Ascending aorta (tissue), 2 donors: ENCODE results near the gene CHN2. TPM values are rescaled to one million over a fixed set of nuclear protein-coding genes. Genes with fewer than 3 reads are reported as not detected.
"Not testable (repeated sequence)": the region's sequence is repeated elsewhere in the genome, so short reads cannot be mapped to it uniquely, and the experiment has no call there.

Experiments used
- DNase-seq, 2 donors: peaks; one replicate each; pipeline ENCODE4 v3.0.0-alpha.2; 2019; ENCODE audit warnings: low spot score in 2 of 2
- H3K27ac ChIP-seq, 2 donors: fragments of 200-600 bp; sonication (generic); one replicate each; pipeline ENCODE4 v1.5.1; 2016 to 2017; ENCODE audit warnings: mild to moderate bottlenecking in 1 of 2
- H3K27me3 ChIP-seq: fragments of 200-600 bp; sonication (generic); one replicate; pipeline ENCODE4 v1.5.1; 2017
- H3K36me3 ChIP-seq, 2 donors: fragments of 200-600 bp; sonication (generic); one replicate each; pipeline ENCODE4 v1.5.1; 2016
- H3K4me1 ChIP-seq, 2 donors: fragments of 200-600 bp; sonication (generic); one replicate each; pipeline ENCODE4 v1.5.1; 2016 to 2017; ENCODE audit warnings: mild to moderate bottlenecking in 1 of 2
- H3K4me3 ChIP-seq, 2 donors: fragments of 200-600 bp; sonication (generic); one replicate each; pipeline ENCODE4 v1.5.1; 2016 to 2017; ENCODE audit warnings: mild to moderate bottlenecking in 1 of 2
- H3K9me3 ChIP-seq, 2 donors: fragments of 200-600 bp; sonication (generic); one replicate each; pipeline ENCODE4 v1.5.1; 2016
- intact Hi-C: fragments of 100-400 bp; cut with DNase I; formaldehyde crosslinking; loops from one replicate; pipeline ENCODE4 v1.15.1; 2023
- total RNA-seq: library from RNA; depleted of rRNA; stranded (reverse); fragments of >200 nt; gene quantifications from one replicate; pipeline ENCODE4 v1.1.0, GENCODE V29; 2016
- TF ChIP-seq, protein P1 (sequence below), 3 experiments: fragments of 200-600 bp in 2 of 3; fragments of 450-650 bp in 1 of 3; sonication (generic) in 2 of 3; IDR thresholded peaks; one replicate each; pipeline ENCODE4 v1.5.1; 2016 to 2019; ENCODE audit warnings: antibody characterized with exemption in 3 of 3, mild to moderate bottlenecking in 1 of 3, moderate library complexity in 1 of 3

The CHN2 gene
- total RNA-seq, 1 donor from 2014 or later: 8.7 TPM

DNA sequence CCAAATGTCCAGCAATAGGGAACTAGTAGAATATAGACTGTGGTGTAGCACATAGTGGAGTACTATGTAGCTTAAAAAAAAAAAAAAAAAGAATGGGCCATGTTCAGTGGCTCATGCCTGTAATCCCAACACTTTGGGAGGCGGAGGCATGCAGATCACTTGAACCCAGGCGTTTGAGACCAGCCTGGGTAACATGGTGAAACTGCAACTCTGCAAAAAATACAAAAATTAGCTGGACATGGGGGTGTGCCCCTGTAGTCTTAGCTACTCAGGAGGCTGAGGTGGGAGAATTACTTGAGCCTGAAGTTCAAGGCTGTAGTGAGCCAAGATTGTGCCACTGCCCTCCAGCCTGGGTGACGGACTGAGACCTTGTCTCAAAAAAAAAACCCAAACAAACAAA lies 64.4 kb downstream of the CHN2 start:
- H3K4me3 ChIP-seq: no peak overlapping the region
- no peaks in the 10 kb centered on the region for H3K27me3 ChIP-seq
- DNase-seq: no peak
- intact Hi-C loops: no loop called here
- H3K4me1 ChIP-seq: no peaks in the 10 kb centered on the region
- H3K27ac ChIP-seq: no peak overlapping the region
- H3K9me3 ChIP-seq: no peaks in the 10 kb centered on the region
- TF ChIP-seq, protein P1, sequence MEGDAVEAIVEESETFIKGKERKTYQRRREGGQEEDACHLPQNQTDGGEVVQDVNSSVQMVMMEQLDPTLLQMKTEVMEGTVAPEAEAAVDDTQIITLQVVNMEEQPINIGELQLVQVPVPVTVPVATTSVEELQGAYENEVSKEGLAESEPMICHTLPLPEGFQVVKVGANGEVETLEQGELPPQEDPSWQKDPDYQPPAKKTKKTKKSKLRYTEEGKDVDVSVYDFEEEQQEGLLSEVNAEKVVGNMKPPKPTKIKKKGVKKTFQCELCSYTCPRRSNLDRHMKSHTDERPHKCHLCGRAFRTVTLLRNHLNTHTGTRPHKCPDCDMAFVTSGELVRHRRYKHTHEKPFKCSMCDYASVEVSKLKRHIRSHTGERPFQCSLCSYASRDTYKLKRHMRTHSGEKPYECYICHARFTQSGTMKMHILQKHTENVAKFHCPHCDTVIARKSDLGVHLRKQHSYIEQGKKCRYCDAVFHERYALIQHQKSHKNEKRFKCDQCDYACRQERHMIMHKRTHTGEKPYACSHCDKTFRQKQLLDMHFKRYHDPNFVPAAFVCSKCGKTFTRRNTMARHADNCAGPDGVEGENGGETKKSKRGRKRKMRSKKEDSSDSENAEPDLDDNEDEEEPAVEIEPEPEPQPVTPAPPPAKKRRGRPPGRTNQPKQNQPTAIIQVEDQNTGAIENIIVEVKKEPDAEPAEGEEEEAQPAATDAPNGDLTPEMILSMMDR (IDR thresholded peaks at IDR 0.05): no peak
- H3K36me3 ChIP-seq: no peaks in the 10 kb centered on the region

DNA sequence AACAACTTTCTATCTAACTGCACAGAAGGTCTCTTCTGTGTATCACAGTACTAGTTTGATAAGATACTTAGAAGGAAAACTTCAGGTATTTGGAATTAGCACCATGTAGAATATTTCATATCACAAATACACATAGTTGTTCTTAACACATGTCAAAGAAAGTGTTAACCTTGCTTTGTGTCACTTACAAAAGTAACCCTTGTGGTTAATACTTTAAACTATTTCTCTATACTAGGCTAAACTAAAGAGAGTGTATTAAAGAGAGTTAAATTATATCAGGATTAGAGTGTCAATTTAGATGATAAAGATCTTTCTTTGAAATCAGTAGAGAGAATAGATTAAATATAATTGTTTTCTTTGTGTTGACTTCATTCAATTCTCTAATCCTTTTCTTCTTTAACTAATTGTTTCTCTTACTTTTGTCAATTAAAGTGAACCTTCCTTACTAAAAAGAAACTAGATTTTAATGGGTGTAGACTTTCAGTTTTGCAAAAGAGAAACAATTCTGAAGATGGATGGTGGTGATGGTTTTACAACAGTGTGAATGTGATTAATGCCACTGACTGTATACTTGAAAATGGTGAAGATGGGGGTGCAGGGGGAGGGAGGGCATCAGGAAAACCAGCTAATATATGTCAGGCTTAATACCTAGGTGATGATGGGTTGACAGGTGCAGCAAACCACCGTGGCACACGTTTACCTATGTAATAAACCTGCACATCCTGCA lies 67.8 kb downstream of the CHN2 start:
- Histone ChIP-seq H3K4me3 (no peak overlapping the region), H3K27me3 (no peaks in the 10 kb centered on the region), H3K9me3 (no peaks in the 10 kb centered on the region), H3K27ac (no peak overlapping the region), H3K36me3 (no peaks in the 10 kb centered on the region), H3K4me1 (no peaks in the 10 kb centered on the region)
- TF ChIP-seq, protein P1 (IDR thresholded peaks at IDR 0.05): no peak
- no peak for DNase-seq
- intact Hi-C loops: no loop called here

DNA sequence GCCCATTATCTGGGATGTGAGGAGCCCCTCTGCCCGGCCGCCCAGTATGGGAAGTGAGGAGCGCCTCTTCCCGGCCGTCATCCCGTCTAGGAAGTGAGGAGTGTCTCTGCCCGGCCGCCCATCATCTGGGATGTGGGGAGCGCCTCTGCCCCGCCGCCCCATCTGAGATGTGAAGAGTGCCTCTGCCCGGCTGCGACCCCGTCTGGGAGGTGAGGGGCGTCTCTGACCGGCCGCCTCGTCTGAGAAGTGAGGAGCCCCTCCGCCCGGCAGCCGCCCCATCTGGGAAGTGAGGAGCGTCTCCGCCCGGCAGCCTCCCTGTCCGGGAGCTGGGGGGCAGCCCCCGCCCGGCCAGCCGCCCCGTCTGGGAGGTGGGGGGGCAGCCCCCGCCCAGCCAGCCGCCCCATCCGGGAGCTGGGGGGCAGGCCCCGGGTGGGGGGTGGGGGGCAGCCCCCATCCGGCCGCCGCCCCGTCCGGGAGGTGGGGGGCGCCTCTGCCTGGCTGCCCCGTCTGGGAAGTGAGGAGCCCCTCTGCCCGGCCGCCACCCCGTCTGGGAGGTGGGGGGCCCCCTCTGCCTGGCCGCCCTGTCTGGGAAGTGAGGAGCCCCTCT lies 69.1 kb downstream of the CHN2 start:
- H3K9me3 ChIP-seq, H3K27me3 ChIP-seq, H3K4me1 ChIP-seq, DNase-seq, H3K36me3 ChIP-seq, intact Hi-C loops, H3K27ac ChIP-seq, H3K4me3 ChIP-seq: not testable (repeated sequence)

DNA sequence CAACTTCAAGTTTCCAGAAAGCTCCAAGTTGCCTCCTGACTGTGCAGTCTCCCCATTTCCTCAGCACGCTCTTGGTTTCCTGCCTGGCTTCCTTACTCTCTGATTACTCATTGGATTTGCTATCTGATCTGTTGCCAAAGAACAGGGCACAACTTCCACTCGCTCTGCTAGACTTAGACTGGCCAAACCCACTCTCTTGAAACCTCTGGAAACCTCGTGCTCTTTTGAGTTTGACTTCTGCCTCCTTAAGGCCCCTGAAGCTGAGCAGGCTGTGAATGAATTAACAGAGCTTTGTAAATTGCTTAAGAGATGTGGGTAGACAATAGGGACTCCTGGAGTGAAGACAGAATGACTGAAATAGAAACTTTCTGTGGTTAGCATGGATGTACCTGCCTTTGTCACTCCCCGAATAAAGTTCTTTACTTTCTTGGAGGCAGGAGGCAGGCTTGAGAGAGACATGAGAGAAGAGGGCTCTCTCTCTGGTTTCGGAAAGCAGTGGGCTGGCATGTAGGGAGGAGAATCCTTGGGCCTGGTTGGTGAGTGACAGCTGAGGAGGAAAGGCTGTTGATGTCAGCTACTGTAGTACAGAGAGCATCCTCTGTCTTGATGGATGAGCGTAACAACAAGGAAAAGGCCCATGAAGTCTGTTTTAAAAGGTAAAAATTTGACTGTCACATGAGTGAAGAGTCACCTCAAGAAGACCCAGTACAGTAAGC lies 70.8 kb downstream of the CHN2 start:
- TF ChIP-seq, protein P1 (IDR thresholded peaks at IDR 0.05): no peak
- H3K4me3 ChIP-seq: no peak overlapping the region
- H3K9me3 ChIP-seq: no peaks in the 10 kb centered on the region
- no peaks in the 10 kb centered on the region for H3K27me3 ChIP-seq
- no peaks in the 10 kb centered on the region for H3K4me1 ChIP-seq
- no peak for DNase-seq
- intact Hi-C loops: no loop called here
- no peaks in the 10 kb centered on the region for H3K36me3 ChIP-seq
- H3K27ac ChIP-seq: no peak overlapping the region

DNA sequence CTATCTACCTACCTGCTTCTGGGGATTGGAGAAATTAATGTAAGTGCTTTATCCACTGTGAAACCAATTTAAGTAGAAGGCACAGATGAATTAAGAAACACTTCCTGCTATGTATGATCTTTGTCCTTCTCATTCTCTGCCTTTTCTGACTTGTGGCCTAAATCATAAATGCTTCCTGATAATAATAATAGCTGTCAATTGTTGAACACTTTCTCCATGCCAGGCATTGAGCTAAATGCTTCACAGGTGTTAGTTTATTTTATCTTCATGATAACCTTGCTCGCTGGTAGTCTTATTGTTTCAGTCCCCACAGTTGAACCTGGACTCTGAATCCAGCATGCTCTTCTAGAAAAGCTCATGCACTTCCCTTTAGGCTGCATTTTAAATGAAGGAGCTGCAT lies 75.4 kb downstream of the CHN2 start:
- Histone ChIP-seq H3K9me3 (no peaks in the 10 kb centered on the region), H3K27ac (no peak overlapping the region), H3K36me3 (no peaks in the 10 kb centered on the region), H3K4me1 (no peaks in the 10 kb centered on the region), H3K4me3 (no peak overlapping the region), H3K27me3 (no peaks in the 10 kb centered on the region)
- TF ChIP-seq, protein P1 (IDR thresholded peaks at IDR 0.05): no peak
- no peak for DNase-seq
- intact Hi-C loops: no loop called here
